ENCODE results near the gene CBFA2T2.
"Not testable (repeated sequence)": the region's sequence is repeated elsewhere in the genome, so short reads cannot be mapped to it uniquely, and the experiment has no call there.

CBFA2T2 gene

DNA sequence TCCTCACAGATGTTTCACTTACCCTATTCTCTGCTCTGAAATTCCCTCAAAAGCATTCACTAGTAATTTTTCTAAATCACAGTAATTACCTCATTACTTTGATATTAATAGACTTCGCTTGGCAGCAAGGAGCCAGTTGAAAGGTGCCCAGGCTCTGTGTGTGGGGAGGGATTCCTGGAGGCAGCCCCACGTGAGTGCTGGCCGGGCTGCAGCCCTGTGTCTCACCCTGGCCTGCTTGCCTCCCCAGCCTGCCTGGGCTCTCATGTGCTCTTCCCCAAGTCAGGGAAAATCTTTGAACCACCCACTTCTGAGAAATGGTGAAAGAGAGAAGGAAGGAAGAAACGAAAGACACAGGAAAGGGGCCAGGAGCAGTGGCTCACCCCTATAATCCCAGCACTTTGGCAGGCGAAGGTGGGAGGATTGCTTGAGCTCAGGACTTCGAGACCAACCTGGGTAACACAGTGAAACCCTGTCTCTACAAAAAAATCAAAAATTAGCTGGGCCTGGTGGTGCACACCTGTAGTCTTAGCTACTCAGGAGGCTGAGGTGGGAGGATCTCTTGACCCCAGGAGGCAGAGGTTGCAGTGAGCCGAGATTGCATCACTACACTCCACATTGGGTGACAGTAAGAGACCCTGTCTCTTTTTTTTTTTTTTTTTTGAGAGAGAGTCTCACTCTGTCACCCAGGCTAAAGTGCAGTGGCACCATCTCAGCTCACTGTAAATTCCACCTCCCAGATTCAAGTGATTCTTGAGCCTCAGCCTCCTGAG, 26.4 kb upstream of the CBFA2T2 start:
- TF ChIP-seq, protein P1, sequence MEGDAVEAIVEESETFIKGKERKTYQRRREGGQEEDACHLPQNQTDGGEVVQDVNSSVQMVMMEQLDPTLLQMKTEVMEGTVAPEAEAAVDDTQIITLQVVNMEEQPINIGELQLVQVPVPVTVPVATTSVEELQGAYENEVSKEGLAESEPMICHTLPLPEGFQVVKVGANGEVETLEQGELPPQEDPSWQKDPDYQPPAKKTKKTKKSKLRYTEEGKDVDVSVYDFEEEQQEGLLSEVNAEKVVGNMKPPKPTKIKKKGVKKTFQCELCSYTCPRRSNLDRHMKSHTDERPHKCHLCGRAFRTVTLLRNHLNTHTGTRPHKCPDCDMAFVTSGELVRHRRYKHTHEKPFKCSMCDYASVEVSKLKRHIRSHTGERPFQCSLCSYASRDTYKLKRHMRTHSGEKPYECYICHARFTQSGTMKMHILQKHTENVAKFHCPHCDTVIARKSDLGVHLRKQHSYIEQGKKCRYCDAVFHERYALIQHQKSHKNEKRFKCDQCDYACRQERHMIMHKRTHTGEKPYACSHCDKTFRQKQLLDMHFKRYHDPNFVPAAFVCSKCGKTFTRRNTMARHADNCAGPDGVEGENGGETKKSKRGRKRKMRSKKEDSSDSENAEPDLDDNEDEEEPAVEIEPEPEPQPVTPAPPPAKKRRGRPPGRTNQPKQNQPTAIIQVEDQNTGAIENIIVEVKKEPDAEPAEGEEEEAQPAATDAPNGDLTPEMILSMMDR (IDR thresholded peaks at IDR 0.05; ENCODE audit: insufficient read depth, missing control alignments), result no peak
- FAIRE-seq, result no peak
- no peak for DNase-seq (ENCODE audit: insufficient read length, low spot score)

DNA sequence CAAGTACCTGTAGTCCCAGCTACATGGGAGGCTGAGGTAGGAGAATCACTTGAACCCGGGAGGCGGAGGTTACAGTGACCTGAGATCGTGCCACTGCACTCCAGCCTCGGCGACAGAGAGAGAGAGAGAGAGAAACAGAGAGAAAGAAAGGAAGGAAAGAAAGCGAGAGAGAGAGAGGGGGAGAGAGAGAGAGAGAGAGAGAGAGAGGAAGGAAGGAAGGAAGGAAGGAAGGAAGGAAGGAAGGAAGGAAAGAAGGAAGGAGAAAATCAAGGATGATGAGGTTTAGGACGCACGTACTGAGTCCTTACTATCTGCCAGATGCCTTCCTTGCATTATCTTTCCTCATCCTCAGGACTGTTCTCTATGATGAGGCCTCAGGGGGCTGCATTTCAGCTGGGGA, 25.1 kb upstream of the CBFA2T2 start:
- not testable (repeated sequence) for DNase-seq (ENCODE audit: insufficient read length, low spot score); FAIRE-seq

DNA sequence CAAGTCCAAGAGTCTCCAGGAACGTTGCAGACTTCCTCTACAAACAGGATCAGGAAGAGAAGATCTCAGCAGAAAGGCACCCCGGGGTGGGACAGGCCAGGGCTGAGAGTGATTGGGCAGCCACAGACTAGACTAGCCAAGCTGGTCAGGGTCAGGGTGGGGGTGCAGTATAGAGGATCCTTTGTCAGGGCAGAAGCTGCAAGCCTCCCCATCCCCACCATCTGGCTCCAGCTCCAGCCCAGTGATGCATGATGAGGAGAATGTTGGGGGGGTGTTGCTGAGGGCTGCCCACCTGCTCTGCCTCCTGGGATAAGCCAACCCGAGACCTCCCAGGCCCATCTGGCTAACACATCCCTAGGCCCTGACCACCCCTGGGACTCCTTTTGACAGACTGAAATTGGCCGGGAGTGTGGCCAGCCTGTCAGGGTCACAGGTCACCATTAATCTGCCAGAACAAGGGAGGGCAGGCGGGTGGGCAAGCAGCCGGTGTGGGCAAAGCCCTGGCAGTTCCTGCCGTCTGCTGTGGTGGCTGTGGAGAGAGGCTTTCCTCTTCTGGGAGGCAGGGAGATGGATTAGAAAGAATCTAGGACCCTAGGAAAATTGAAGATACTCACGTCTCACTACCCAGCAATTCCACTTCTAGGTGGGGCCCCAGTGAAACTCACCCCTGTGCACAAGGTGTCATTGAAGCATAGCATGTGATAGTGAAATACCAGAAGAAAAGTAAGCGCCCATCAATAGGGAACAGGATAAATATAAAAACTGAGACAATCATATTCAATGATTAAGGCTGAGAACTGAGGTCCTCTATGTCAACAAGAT, 24.2 kb upstream of the CBFA2T2 start:
- FAIRE-seq (no peak), DNase-seq (ENCODE audit: insufficient read length, low spot score) (no peak)
- TF ChIP-seq, protein P1 (IDR thresholded peaks at IDR 0.05; ENCODE audit: insufficient read depth, missing control alignments), result no peak

DNA sequence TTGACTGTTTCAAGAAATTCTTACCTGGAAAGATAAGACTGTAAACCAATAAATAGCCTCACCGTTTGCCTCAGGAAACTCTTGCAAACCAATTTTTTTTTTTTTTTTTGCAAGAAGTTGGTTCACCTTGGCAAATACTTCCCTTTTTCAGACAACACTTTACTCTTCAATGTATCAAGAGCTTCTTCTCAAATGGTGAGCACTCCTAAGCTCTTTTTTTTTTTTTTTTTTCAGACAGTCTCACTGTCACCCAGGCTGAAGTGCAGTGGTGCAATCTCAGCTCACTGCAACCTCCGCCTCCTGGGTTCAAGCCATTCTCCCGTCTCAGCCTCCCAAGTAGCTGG, 23.6 kb upstream of the CBFA2T2 start:
- FAIRE-seq, result no peak
- TF ChIP-seq, protein P1 (IDR thresholded peaks at IDR 0.05; ENCODE audit: insufficient read depth, missing control alignments), result no peak
- no peak for DNase-seq (ENCODE audit: insufficient read length, low spot score)

DNA sequence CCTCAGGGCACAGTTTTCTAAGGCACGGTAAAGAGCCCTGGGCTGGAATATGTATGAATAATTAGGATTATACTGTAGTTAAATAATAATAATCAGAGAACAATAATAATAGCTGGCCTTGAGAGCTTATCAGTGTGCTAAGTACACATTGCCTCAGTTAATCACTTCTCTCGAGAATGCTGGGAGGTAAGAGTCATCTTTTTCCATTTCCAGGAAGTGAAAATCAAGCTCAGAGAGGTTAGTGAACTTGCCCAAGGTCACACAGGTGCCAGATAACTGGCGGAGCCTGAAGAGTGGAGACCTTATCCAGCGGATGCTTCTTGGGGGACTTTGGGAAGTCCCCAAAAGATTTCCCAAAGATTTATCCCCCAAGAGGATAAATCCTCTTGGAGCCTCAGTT, 19.4 kb upstream of the CBFA2T2 start:
- FAIRE-seq, result no peak

DNA sequence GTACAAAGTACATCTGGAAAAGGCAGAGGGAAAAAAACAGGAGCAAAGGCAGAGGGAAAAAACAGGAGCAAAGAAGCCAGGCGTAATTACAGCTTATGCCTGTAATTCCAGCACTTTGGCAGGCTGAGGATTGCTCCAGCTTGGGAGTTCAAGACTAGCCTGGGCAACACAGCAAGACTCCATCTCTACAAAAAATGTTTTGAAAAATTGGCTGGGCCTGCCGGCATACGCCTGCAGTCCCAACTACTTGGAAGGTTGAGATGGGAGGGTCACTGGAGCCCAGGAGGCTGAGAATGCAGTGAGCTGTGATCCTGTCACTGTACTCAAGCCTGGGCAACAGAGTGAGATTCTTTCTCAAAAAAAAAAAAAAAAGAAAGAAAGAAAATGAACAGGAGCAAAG, 19.0 kb upstream of the CBFA2T2 start:
- no peak for DNase-seq (ENCODE audit: insufficient read length, low spot score)
- TF ChIP-seq, protein P1 (IDR thresholded peaks at IDR 0.05; ENCODE audit: insufficient read depth, missing control alignments), result no peak
- FAIRE-seq, result no peak

More for the DNA sequence above, 19.4 kb upstream of the CBFA2T2 start:
- TF ChIP-seq, protein P1 (IDR thresholded peaks at IDR 0.05; ENCODE audit: insufficient read depth, missing control alignments), result no peak
- no peak for DNase-seq (ENCODE audit: insufficient read length, low spot score)

DNA sequence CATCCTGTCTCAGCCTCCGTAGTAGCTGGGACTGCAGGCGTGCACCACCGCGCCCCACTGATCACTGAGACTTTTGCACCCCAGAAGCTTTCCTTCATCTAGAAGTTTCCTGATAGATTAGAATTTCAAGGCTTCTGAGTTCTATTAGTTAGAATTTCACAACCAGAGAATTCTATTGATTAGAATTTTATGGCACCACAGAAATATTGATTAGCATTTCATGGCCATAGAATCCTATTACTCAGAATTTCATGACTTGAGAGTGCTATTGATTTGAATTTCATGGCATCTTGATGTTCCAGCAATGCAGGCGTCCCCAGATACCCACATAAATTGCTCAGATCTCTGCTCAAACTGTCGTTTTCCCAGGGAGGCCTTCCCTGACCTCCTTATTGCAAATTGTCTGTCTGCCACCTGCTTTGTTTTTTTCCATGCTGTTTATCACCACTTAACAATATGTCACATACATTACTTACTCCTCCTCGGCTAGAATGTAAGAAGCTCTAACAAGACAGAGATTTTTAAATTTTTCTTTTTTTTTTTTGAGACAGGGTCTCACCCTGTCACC, 16.9 kb upstream of the CBFA2T2 start:
- TF ChIP-seq, protein P1 (IDR thresholded peaks at IDR 0.05; ENCODE audit: insufficient read depth, missing control alignments), result no peak
- FAIRE-seq (no peak), DNase-seq (ENCODE audit: insufficient read length, low spot score) (no peak)
